HG03060 (cell line): Measurements from ENCODE around the gene GRAMD2B.

Experiments
- ATAC-seq: cut with Tn5 transposase; IDR thresholded peaks from one replicate; pipeline ENCODE4 v1.9.1; 2021; ENCODE audit warnings: low read depth, moderate number of reproducible peaks; ENCODE audit not compliant: unreplicated experiment

The GRAMD2B gene

GRCh38 chr5:126471247-126471646 is 48.0 kb downstream of the GRAMD2B start:
- no peak for ATAC-seq

- no peak for ATAC-seq
Observed at GRCh38 chr5:126471875-126472537, 48.8 kb downstream of the GRAMD2B start.

GRCh38 chr5:126472538-126472889 is 49.3 kb downstream of the GRAMD2B start:
- no peak for ATAC-seq

- no peak for ATAC-seq
Observed at GRCh38 chr5:126477294-126478117, 54.3 kb downstream of the GRAMD2B start.

GRCh38 chr5:126479810-126480209 is 56.6 kb downstream of the GRAMD2B start:
- no peak for ATAC-seq

GRCh38 chr5:126480824-126481223 is 57.6 kb downstream of the GRAMD2B start:
- ATAC-seq, result no peak

- no peak for ATAC-seq
Observed at GRCh38 chr5:126481243-126481642, 58.0 kb downstream of the GRAMD2B start.

- no peak for ATAC-seq
Observed at GRCh38 chr5:126482591-126482990, 59.4 kb downstream of the GRAMD2B start.

GRCh38 chr5:126483156-126483555 is 59.9 kb downstream of the GRAMD2B start:
- no peak for ATAC-seq

GRCh38 chr5:126484253-126484652 is 61.0 kb downstream of the GRAMD2B start:
- ATAC-seq, result no peak

GRCh38 chr5:126486332-126486731 is 63.1 kb downstream of the GRAMD2B start:
- ATAC-seq, result no peak

GRCh38 chr5:126487596-126487995 is 64.4 kb downstream of the GRAMD2B start:
- ATAC-seq, result no peak

- ATAC-seq, result no peak
Observed at GRCh38 chr5:126488443-126489065, 65.3 kb downstream of the GRAMD2B start.

- ATAC-seq, result no peak
Observed at GRCh38 chr5:126490167-126490940, 67.1 kb downstream of the GRAMD2B start.

GRCh38 chr5:126492939-126493338 is 69.7 kb downstream of the GRAMD2B start:
- no peak for ATAC-seq

GRCh38 chr5:126494393-126494792 is 71.2 kb downstream of the GRAMD2B start:
- no peak for ATAC-seq

- no peak for ATAC-seq
Observed at GRCh38 chr5:126497506-126497905, 74.3 kb downstream of the GRAMD2B start.

- no peak for ATAC-seq
Observed at GRCh38 chr5:126499278-126499677, 76.1 kb downstream of the GRAMD2B start.

- ATAC-seq, result no peak
Observed at GRCh38 chr5:126499853-126500342, 76.7 kb downstream of the GRAMD2B start.

- ATAC-seq, result no peak
Observed at GRCh38 chr5:126501448-126501847, 78.2 kb downstream of the GRAMD2B start.
